GM21390 (cell line): Measurements from ENCODE around the gene CDPF1.
"Not testable (repeated sequence)": the region's sequence is repeated elsewhere in the genome, so short reads cannot be mapped to it uniquely, and the experiment has no call there.

Experiments
- ATAC-seq: cut with Tn5 transposase; IDR thresholded peaks from one replicate; pipeline ENCODE4 v1.9.1; 2021; ENCODE audit not compliant: unreplicated experiment

The CDPF1 gene

GRCh38 chr22:46281866-46282678 is 32.0 kb upstream of the CDPF1 start:
- ATAC-seq: no peak

- ATAC-seq: no peak
These were observed 31.0 kb upstream of the CDPF1 start for GRCh38 chr22:46280999-46281623.

- ATAC-seq: no peak
These were observed 30.1 kb upstream of the CDPF1 start for GRCh38 chr22:46280063-46280817.

- ATAC-seq: no peak
These were observed 28.9 kb upstream of the CDPF1 start for GRCh38 chr22:46278656-46279645.

GRCh38 chr22:46276563-46276962 is 26.5 kb upstream of the CDPF1 start:
- no peak for ATAC-seq

GRCh38 chr22:46275455-46276122 is 25.5 kb upstream of the CDPF1 start:
- ATAC-seq: no peak

- ATAC-seq: no peak
These were observed 24.3 kb upstream of the CDPF1 start for GRCh38 chr22:46274381-46274780.

- ATAC-seq: no peak
These were observed 23.5 kb upstream of the CDPF1 start for GRCh38 chr22:46273432-46274148.

- ATAC-seq: no peak
These were observed 22.8 kb upstream of the CDPF1 start for GRCh38 chr22:46272762-46273431.

- ATAC-seq: no peak
These were observed 22.1 kb upstream of the CDPF1 start for GRCh38 chr22:46272196-46272595.

- no peak for ATAC-seq
These were observed 19.5 kb upstream of the CDPF1 start for GRCh38 chr22:46269564-46269963.

- ATAC-seq: no peak
These were observed 17.6 kb upstream of the CDPF1 start, which contains the start of gene TTC38 for GRCh38 chr22:46267431-46268279. TTC38 (plus strand) TSS chr22:46268008; CDS start chr22:46268040, 32 bp downstream.

GRCh38 chr22:46265627-46266026 is 15.5 kb upstream of the CDPF1 start:
- not testable (repeated sequence) for ATAC-seq

- ATAC-seq: not testable (repeated sequence)
These were observed 14.4 kb upstream of the CDPF1 start for GRCh38 chr22:46264520-46264919.

- ATAC-seq: no peak
These were observed 13.1 kb upstream of the CDPF1 start, which contains the start of gene PKDREJ for GRCh38 chr22:46263216-46263590. PKDREJ (minus strand) TSS chr22:46263343; CDS start chr22:46263322, 21 bp downstream.

GRCh38 chr22:46262449-46263215 is 12.5 kb upstream of the CDPF1 start:
- no peak for ATAC-seq

GRCh38 chr22:46260038-46260437 is 9.9 kb upstream of the CDPF1 start:
- no peak for ATAC-seq
